Fibroblast of lung (primary cell): ENCODE measurements around the gene DDX47. TPM values are rescaled to one million over a fixed set of nuclear protein-coding genes. Genes with fewer than 3 reads are reported as not detected.

Source experiments
- DNase-seq, 2 donors: peaks; one replicate each; pipeline versions ENCODE4 v3.0.0 to v3.0.0-alpha.2; 2010; ENCODE audit warnings: low read depth in 2 of 2
- H2AFZ ChIP-seq: 2 replicates; pipeline ENCODE4 v1.5.1; 2012; ENCODE audit warnings: low read length, control low read depth, inconsistent platforms
- H3K27ac ChIP-seq: 2 replicates; pipeline ENCODE4 v1.5.1; 2011; ENCODE audit warnings: low read length, control low read depth; ENCODE audit not compliant: insufficient read depth
- H3K27me3 ChIP-seq: 2 replicates; pipeline ENCODE4 v1.5.1; 2011; ENCODE audit warnings: mild to moderate bottlenecking, low read length; ENCODE audit not compliant: control insufficient read depth, insufficient read depth
- H3K36me3 ChIP-seq: 2 replicates; pipeline ENCODE4 v1.5.1; 2011; ENCODE audit warnings: low read length; ENCODE audit not compliant: control insufficient read depth, insufficient read depth
- H3K4me1 ChIP-seq: 2 replicates; pipeline ENCODE4 v1.5.1; 2011; ENCODE audit warnings: low read length; ENCODE audit not compliant: control insufficient read depth, insufficient read depth; ENCODE audit errors: extremely low read depth
- H3K4me2 ChIP-seq: 2 replicates; pipeline ENCODE4 v1.5.1; 2011; ENCODE audit warnings: low read length, control low read depth; ENCODE audit not compliant: insufficient read depth; ENCODE audit errors: extremely low read depth
- H3K4me3 ChIP-seq, 4 experiments: fragments of 200-600 bp in 1 of 4; sonication (generic) in 1 of 4; replicated peaks in 1 of 4; 2 replicates each; pipeline ENCODE4 v1.5.1; 2011 to 2016; ENCODE audit warnings: low read length in 4 of 4, low read depth in 3 of 4, mild to moderate bottlenecking in 3 of 4, control low read depth in 2 of 4, inconsistent platforms in 1 of 4, mixed read lengths in 1 of 4; ENCODE audit not compliant: insufficient read depth in 1 of 4; ENCODE audit errors: control extremely low read depth in 1 of 4
- H3K79me2 ChIP-seq: 2 replicates; pipeline ENCODE4 v1.5.1; 2012; ENCODE audit warnings: mild to moderate bottlenecking, low read length, inconsistent platforms; ENCODE audit not compliant: control insufficient read depth, insufficient read depth
- H3K9ac ChIP-seq: 2 replicates; pipeline ENCODE4 v1.5.1; 2011; ENCODE audit warnings: mild to moderate bottlenecking, low read length, control low read depth; ENCODE audit not compliant: insufficient read depth
- H3K9me3 ChIP-seq: 2 replicates; pipeline ENCODE4 v1.5.1; 2012; ENCODE audit warnings: low read depth, low read length; ENCODE audit not compliant: control insufficient read depth, insufficient read depth
- H4K20me1 ChIP-seq: 2 replicates; pipeline ENCODE4 v1.5.1; 2011; ENCODE audit warnings: low read length; ENCODE audit not compliant: control insufficient read depth, insufficient read depth; ENCODE audit errors: extremely low read depth
- CTCF ChIP-seq, 2 donors: IDR thresholded peaks in 1 of 2; conservative IDR thresholded peaks in 1 of 2; 1 replicate in 1 of 2; 2 replicates in 1 of 2; pipeline ENCODE4 v1.5.1; 2011 to 2012; ENCODE audit warnings: low read length in 2 of 2, control low read depth in 1 of 2, inconsistent platforms in 1 of 2, low read depth in 1 of 2, mild to moderate bottlenecking in 1 of 2
- EZH2 ChIP-seq: IDR thresholded peaks from 2 replicates; pipeline ENCODE4 v1.5.1; 2012; ENCODE audit warnings: low read length, control low read depth, mild to moderate bottlenecking; ENCODE audit errors: missing control alignments
- polyA plus RNA-seq, 2 donors: library from polyadenylated mRNA; depleted of rRNA in 1 of 2; stranded (reverse) in 1 of 2; unstranded in 1 of 2; fragments of >200 nt; gene quantifications; 2 replicates each; pipeline ENCODE4 v1.2.1, GENCODE V29; 2011 to 2012; ENCODE audit warnings: missing spikeins in 1 of 2
- total RNA-seq: library from RNA; depleted of rRNA; stranded (reverse); fragments of >200 nt; gene quantifications from 2 replicates; pipeline ENCODE4 v1.2.1, GENCODE V29; 2014

Gene DDX47
- total and polyA plus RNA-seq, 2 donors (not counting 1 experiment from before 2014, with no cell fraction given) = 41.9 to 83.2 TPM

GRCh38 chr12:12821975-12822374, 8.8 kb downstream of the DDX47 start:
- Histone ChIP-seq H3K27me3 (no peaks in the 10 kb centered on the region), H3K27ac (no peak overlapping the region), H3K4me2 (no peak overlapping the region), H3K9ac (no peak overlapping the region), H3K4me1 (peaks cover 21% of the 10 kb centered on the region), H3K79me2 (peaks cover 22% of the 10 kb centered on the region), H3K4me3 (no peak overlapping the region), H2AFZ (no peak overlapping the region), H3K9me3 (no peaks in the 10 kb centered on the region), H3K36me3 (peaks cover 9% of the 10 kb centered on the region), H4K20me1 (no peaks in the 10 kb centered on the region)
- TF ChIP-seq CTCF (conservative IDR thresholded peaks at IDR 0.05 in 1 of 2, IDR thresholded peaks at IDR 0.05 in 1 of 2; ENCODE audit: low read depth in 1 of 2, low read length in 2 of 2) (no peak), EZH2 (no peak)
- DNase-seq = no peak

GRCh38 chr12:12822886-12823285, 9.7 kb downstream of the DDX47 start:
- Histone ChIP-seq H3K27ac (no peak overlapping the region), H3K4me2 (no peak overlapping the region), H3K4me1 (peaks cover 21% of the 10 kb centered on the region), H3K36me3 (peaks cover 11% of the 10 kb centered on the region), H3K4me3 (no peak overlapping the region), H3K27me3 (no peaks in the 10 kb centered on the region), H3K9me3 (no peaks in the 10 kb centered on the region), H3K79me2 (peaks cover 13% of the 10 kb centered on the region), H2AFZ (no peak overlapping the region), H3K9ac (no peak overlapping the region), H4K20me1 (no peaks in the 10 kb centered on the region)
- DNase-seq = peak in 1 of 2 donors; percentile 68
- TF ChIP-seq CTCF (conservative IDR thresholded peaks at IDR 0.05 in 1 of 2, IDR thresholded peaks at IDR 0.05 in 1 of 2; ENCODE audit: low read depth in 1 of 2, low read length in 2 of 2) = no peak
- no peak for TF ChIP-seq EZH2

GRCh38 chr12:12823300-12823699, 10.2 kb downstream of the DDX47 start:
- Histone ChIP-seq H3K9ac (no peak overlapping the region), H3K4me2 (no peak overlapping the region), H3K79me2 (peaks cover 12% of the 10 kb centered on the region), H4K20me1 (no peaks in the 10 kb centered on the region), H3K4me3 (no peak overlapping the region), H3K36me3 (peaks cover 11% of the 10 kb centered on the region), H3K9me3 (no peaks in the 10 kb centered on the region), H3K27ac (no peak overlapping the region), H3K4me1 (peaks cover 21% of the 10 kb centered on the region), H2AFZ (no peak overlapping the region), H3K27me3 (no peaks in the 10 kb centered on the region)
- DNase-seq = peak in 1 of 2 donors; percentile 96
- TF ChIP-seq EZH2 (no peak), CTCF (conservative IDR thresholded peaks at IDR 0.05 in 1 of 2, IDR thresholded peaks at IDR 0.05 in 1 of 2; ENCODE audit: low read depth in 1 of 2, low read length in 2 of 2) (no peak)
